HepG2 (cell line): ENCODE data around the gene MSI2. TPM values are rescaled to one million over a fixed set of nuclear protein-coding genes. Genes with fewer than 3 reads are reported as not detected.

Experiments used
- ARNT ChIP-seq: fragments of 450-650 bp; IDR thresholded peaks from 2 replicates; pipeline ENCODE4 v1.6.1; 2017
- CHD2 ChIP-seq: IDR thresholded peaks from 2 replicates; pipeline ENCODE4 v1.6.1; 2011; ENCODE audit warnings: low read depth, low read length, improper control_type of control experiment
- HNF4G ChIP-seq, 2 experiments: sonication (generic) in 1 of 2; formaldehyde crosslinking in 1 of 2; IDR thresholded peaks; 2 replicates each; pipeline versions ENCODE4 v1.4.0 to v1.6.1; 2011 to 2020; ENCODE audit warnings: borderline replicate concordance in 2 of 2, low read depth in 2 of 2, mild to moderate bottlenecking in 2 of 2, low read length in 1 of 2, missing genetic modification reagents in 1 of 2, moderate library complexity in 1 of 2
- HNRNPL ChIP-seq: fragments of 200-400 bp; formaldehyde crosslinking; IDR thresholded peaks from 2 replicates; pipeline ENCODE4 v1.6.1; 2017; ENCODE audit warnings: mild to moderate bottlenecking, low read depth, low read length
- KDM5A ChIP-seq: fragments of 200-600 bp; sonication (generic); IDR thresholded peaks from 2 replicates; pipeline ENCODE4 v1.7.0; 2018; ENCODE audit warnings: antibody characterized with exemption, mild to moderate bottlenecking, low read length, borderline replicate concordance
- NFE2L2 ChIP-seq: fragments of 150-350 bp; IDR thresholded peaks from 2 replicates; pipeline ENCODE4 v1.6.1; 2014; ENCODE audit warnings: low read length
- NFYB ChIP-seq: sonication (generic); formaldehyde crosslinking; IDR thresholded peaks from 2 replicates; pipeline ENCODE4 v1.4.0; 2020; ENCODE audit warnings: missing genetic modification reagents
- NR2F1 ChIP-seq, 2 experiments: fragments of 450-650 bp in 1 of 2; formaldehyde crosslinking in 1 of 2; IDR thresholded peaks; 2 replicates each; pipeline versions ENCODE4 v1.5.0 to v1.6.1; 2016 to 2020; ENCODE audit warnings: mild to moderate bottlenecking in 1 of 2, missing compliant biosample characterization in 1 of 2, missing genetic modification reagents in 1 of 2, moderate library complexity in 1 of 2
- PHF21A ChIP-seq: sonication (generic); formaldehyde crosslinking; IDR thresholded peaks from 2 replicates; pipeline ENCODE4 v1.5.0; 2020; ENCODE audit warnings: mild to moderate bottlenecking, missing genetic modification reagents
- PITX1 ChIP-seq: sonication (generic); formaldehyde crosslinking; IDR thresholded peaks from 2 replicates; pipeline ENCODE4 v1.5.1; 2020; ENCODE audit warnings: mild to moderate bottlenecking, missing genetic modification reagents
- SNAPC4 ChIP-seq: sonication (generic); formaldehyde crosslinking; IDR thresholded peaks from 2 replicates; pipeline ENCODE4 v1.4.0; 2020; ENCODE audit warnings: mild to moderate bottlenecking, missing genetic modification reagents
- ZMYM4 ChIP-seq: sonication (generic); formaldehyde crosslinking; IDR thresholded peaks from 2 replicates; pipeline ENCODE4 v1.8.1; 2023; ENCODE audit warnings: mild to moderate bottlenecking, missing genetic modification reagents
- ZNF12 ChIP-seq: sonication (generic); formaldehyde crosslinking; IDR thresholded peaks from 2 replicates; pipeline ENCODE4 v1.5.0; 2020; ENCODE audit warnings: missing genetic modification reagents
- ZNF280B ChIP-seq: sonication (generic); formaldehyde crosslinking; IDR thresholded peaks from 2 replicates; pipeline ENCODE4 v1.5.0; 2020; ENCODE audit warnings: missing genetic modification reagents, mild to moderate bottlenecking, borderline replicate concordance
- polyA plus RNA-seq, 8 experiments: library from polyadenylated mRNA; depleted of rRNA in 3 of 8; stranded (reverse) in 7 of 8; unstranded in 1 of 8; fragments of >200 nt; fragmentation: Illumina TruSeq in 4 of 8; extraction: Trizol in 4 of 8; gene quantifications; 2 replicates each; pipeline versions ENCODE4 v1.2.1 to v1.2.3, GENCODE V29; 2011 to 2016; ENCODE audit warnings: low read depth in 4 of 8, missing spikeins in 1 of 8, mixed read lengths in 1 of 8; ENCODE audit not compliant: insufficient read depth in 1 of 8
- total RNA-seq, 5 experiments: library from RNA; depleted of rRNA; stranded (reverse); fragments of >200 nt; fragmentation: Illumina TruSeq; extraction: Trizol; gene quantifications; 2 replicates each; pipeline ENCODE4 v1.2.3, GENCODE V29; 2016; ENCODE audit warnings: low read depth in 1 of 5
- TF ChIP-seq, protein P1 (sequence below): sonication (generic); formaldehyde crosslinking; IDR thresholded peaks from 2 replicates; pipeline ENCODE4 v1.4.0; 2020; ENCODE audit warnings: missing genetic modification reagents
- TF ChIP-seq, protein P2 (sequence below): sonication (generic); formaldehyde crosslinking; IDR thresholded peaks from 2 replicates; pipeline ENCODE4 v1.8.1; 2023; ENCODE audit warnings: mild to moderate bottlenecking, missing genetic modification reagents, borderline replicate concordance
- TF ChIP-seq, protein P3 (sequence below): IDR thresholded peaks from 2 replicates; pipeline ENCODE4 v1.6.1; 2016; ENCODE audit warnings: missing biosample characterization, missing genetic modification reagents, low read depth

Gene MSI2
- total and polyA plus RNA-seq, 2 of the 13 experiments (the other 11 are each of a cell fraction or from before 2014, with no cell fraction given) = 77.5 to 78.4 TPM

DNA sequence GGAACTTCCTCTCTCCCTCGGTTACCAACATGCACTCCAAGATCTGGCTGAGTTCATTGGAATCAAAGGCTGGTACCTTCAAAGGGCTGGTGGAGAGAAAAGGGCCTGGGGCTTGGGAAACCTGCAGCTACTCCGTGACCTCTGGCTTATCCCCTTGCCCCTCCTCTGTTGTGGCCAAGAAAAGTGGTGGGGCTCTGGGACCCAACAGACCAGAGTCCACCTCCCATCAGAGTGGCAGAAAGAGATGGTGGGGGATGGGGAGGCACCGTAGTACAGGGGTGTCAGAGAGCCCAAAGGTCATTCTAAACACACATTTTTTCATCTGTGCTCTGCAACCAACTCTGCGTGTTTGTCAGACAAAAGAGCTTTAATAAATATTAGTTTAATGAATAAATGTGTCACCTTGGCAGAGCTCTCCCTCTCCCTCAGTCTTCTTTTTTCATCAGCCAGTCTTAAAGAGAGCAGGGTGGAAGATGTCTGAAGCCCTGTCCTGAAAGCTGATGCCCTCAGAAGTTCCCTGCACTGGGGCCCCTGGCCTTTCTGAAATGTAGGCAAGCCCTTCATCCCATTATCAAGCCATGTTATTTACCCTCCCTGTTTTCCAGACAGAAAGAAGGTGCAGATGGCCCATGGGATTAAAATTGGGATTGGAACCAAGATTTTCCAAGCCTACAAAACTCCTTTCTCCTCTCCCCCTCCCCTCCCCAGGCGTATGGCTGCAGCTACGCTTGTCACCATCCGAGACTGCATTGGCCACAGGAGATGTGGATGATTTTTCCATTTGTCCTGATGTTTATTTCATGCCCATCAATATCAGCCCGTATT lies 261.5 kb downstream of the MSI2 start (continued):
- TF ChIP-seq, protein P1, sequence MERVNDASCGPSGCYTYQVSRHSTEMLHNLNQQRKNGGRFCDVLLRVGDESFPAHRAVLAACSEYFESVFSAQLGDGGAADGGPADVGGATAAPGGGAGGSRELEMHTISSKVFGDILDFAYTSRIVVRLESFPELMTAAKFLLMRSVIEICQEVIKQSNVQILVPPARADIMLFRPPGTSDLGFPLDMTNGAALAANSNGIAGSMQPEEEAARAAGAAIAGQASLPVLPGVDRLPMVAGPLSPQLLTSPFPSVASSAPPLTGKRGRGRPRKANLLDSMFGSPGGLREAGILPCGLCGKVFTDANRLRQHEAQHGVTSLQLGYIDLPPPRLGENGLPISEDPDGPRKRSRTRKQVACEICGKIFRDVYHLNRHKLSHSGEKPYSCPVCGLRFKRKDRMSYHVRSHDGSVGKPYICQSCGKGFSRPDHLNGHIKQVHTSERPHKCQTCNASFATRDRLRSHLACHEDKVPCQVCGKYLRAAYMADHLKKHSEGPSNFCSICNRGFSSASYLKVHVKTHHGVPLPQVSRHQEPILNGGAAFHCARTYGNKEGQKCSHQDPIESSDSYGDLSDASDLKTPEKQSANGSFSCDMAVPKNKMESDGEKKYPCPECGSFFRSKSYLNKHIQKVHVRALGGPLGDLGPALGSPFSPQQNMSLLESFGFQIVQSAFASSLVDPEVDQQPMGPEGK (CRISPR knock-in tag) = peak; percentile 98
- peak; percentile 90 for TF ChIP-seq ZMYM4
- TF ChIP-seq NFE2L2 = no peak
- TF ChIP-seq CHD2 = peak; percentile 80; the same call in 1 of the 2 replicates
- no peak; the same call in 1 of the 2 replicates for TF ChIP-seq KDM5A
- peak; percentile 96 for TF ChIP-seq PHF21A (CRISPR knock-in tag)
- TF ChIP-seq HNRNPL = no peak
- TF ChIP-seq, protein P2, sequence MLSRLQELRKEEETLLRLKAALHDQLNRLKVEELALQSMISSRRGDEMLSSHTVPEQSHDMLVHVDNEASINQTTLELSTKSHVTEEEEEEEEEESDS (CRISPR knock-in tag) = peak; percentile 93; the same call in 1 of the 2 replicates
- TF ChIP-seq NFYB = no peak
- peak; percentile 94 for TF ChIP-seq PITX1 (CRISPR knock-in tag)
- TF ChIP-seq, protein P3, sequence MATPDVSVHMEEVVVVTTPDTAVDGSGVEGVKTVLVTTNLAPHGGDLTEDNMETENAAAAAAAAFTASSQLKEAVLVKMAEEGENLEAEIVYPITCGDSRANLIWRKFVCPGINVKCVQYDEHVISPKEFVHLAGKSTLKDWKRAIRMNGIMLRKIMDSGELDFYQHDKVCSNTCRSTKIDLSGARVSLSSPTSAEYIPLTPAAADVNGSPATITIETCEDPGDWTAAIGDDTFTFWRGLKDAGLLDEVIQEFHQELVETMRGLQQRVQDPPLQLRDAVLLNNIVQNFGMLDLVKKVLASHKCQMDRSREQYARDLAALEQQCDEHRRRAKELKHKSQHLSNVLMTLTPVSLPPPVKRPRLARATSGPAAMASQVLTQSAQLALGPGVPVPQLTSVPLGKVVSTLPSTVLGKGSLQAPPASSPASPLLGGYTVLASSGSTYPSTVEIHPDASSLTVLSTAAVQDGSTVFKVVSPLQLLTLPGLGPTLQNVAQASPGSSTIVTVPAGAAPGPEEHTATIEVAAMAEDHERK = no peak
- TF ChIP-seq SNAPC4 (CRISPR knock-in tag) = 0 out of 2 replicates have a peak, but pooled peaks have one; percentile 39
- TF ChIP-seq ZNF12 (CRISPR knock-in tag) = peak; percentile 59; the same call in 1 of the 2 replicates
- TF ChIP-seq ZNF280B (CRISPR knock-in tag) = 0 out of 2 replicates have a peak, but pooled peaks have one; percentile 49
- TF ChIP-seq ARNT = no peak
- TF ChIP-seq NR2F1 (CRISPR knock-in tag; IDR thresholded peaks at IDR 0.05) = peak; percentile 97 to 98
- peak; percentile 100 for TF ChIP-seq HNF4G (IDR thresholded peaks at IDR 0.05; ENCODE audit: borderline replicate concordance, low read depth, low read length)
- TF ChIP-seq HNF4G (CRISPR knock-in tag; IDR thresholded peaks at IDR 0.05; ENCODE audit: borderline replicate concordance, low read depth) = peak; percentile 99
